ACC112 (cell line): ENCODE results near the gene REC8.

Experiments
- H2AFZ ChIP-seq: fragments of 200-600 bp; sonication (generic); one replicate; pipeline ENCODE4 v1.6.0; 2017; ENCODE audit warnings: antibody characterized with exemption, low read length; ENCODE audit not compliant: unreplicated experiment
- H3K27ac ChIP-seq: fragments of 200-600 bp; sonication (generic); 2 replicates; pipeline ENCODE4 v1.5.1; 2014; ENCODE audit warnings: low read depth, mild to moderate bottlenecking, antibody characterized with exemption, low read length, moderate library complexity
- H3K27me3 ChIP-seq: fragments of 200-600 bp; sonication (generic); 2 replicates; pipeline ENCODE4 v1.6.1; 2014; ENCODE audit warnings: mild to moderate bottlenecking, antibody characterized with exemption, low read length, moderate library complexity, mixed read lengths; ENCODE audit not compliant: insufficient read depth
- H3K36me3 ChIP-seq: fragments of 200-600 bp; sonication (generic); 2 replicates; pipeline ENCODE4 v1.6.1; 2016; ENCODE audit warnings: mild to moderate bottlenecking, antibody characterized with exemption, low read length, moderate library complexity, mixed read lengths; ENCODE audit not compliant: insufficient read depth
- H3K4me1 ChIP-seq: fragments of 200-600 bp; sonication (generic); one replicate; pipeline ENCODE4 v1.6.1; 2016; ENCODE audit warnings: low read length, mixed read lengths; ENCODE audit not compliant: insufficient read depth, unreplicated experiment, control insufficient read depth
- H3K4me3 ChIP-seq: fragments of 200-600 bp; sonication (generic); 2 replicates; pipeline ENCODE4 v1.5.1; 2014; ENCODE audit warnings: mild to moderate bottlenecking, low read depth, low read length
- H3K79me2 ChIP-seq: fragments of 200-600 bp; sonication (generic); one replicate; pipeline ENCODE4 v1.6.0; 2016; ENCODE audit warnings: low read length; ENCODE audit not compliant: control insufficient read depth, unreplicated experiment, insufficient read depth

Gene REC8

GRCh38 chr14:24139272-24139934 is 32.5 kb upstream of the REC8 start:
- H3K79me2 ChIP-seq: peaks cover 53% of the 10 kb centered on the region
- peaks cover 21% of the 10 kb centered on the region for H3K36me3 ChIP-seq
- H3K27ac ChIP-seq: no peak overlapping the region
- H2AFZ ChIP-seq: no peak overlapping the region
- peak overlapping the region; percentile 94 for H3K4me3 ChIP-seq
- H3K4me1 ChIP-seq: peaks cover 48% of the 10 kb centered on the region
- no peaks in the 10 kb centered on the region for H3K27me3 ChIP-seq

- Histone ChIP-seq H3K4me3 (peak within 1 kb of the TSS; percentile 94), H3K4me1 (peaks cover 60% of the 10 kb centered on the region), H3K27ac (peak within 1 kb of the TSS; percentile 60), H3K27me3 (no peaks in the 10 kb centered on the region), H3K36me3 (peaks cover 26% of the 10 kb centered on the region), H3K79me2 (peaks cover 69% of the 10 kb centered on the region), H2AFZ (peak within 1 kb of the TSS; percentile 57)
These were observed 30.6 kb upstream of the REC8 start, which contains the start of gene EMC9 for GRCh38 chr14:24141097-24141880. TSS of gene EMC9 (minus strand) at chr14:24141591. CDS start at chr14:24141304, 287 bp downstream.

- Histone ChIP-seq H3K27ac (peak overlapping the region; percentile 68), H3K79me2 (peaks cover 60% of the 10 kb centered on the region), H2AFZ (no peak overlapping the region), H3K36me3 (peaks cover 26% of the 10 kb centered on the region), H3K4me1 (peaks cover 48% of the 10 kb centered on the region), H3K27me3 (no peaks in the 10 kb centered on the region), H3K4me3 (peak overlapping the region; percentile 40)
These were observed 28.4 kb upstream of the REC8 start for GRCh38 chr14:24143511-24143910.

- Histone ChIP-seq H3K79me2 (peaks cover 59% of the 10 kb centered on the region), H3K4me1 (peaks cover 41% of the 10 kb centered on the region), H3K27ac (peak overlapping the region; percentile 68; the same call in 1 of the 2 replicates)
These were observed 27.4 kb upstream of the REC8 start for GRCh38 chr14:24144451-24144850.

GRCh38 chr14:24145219-24145618 is 26.7 kb upstream of the REC8 start:
- peak overlapping the region; percentile 92 for H3K4me3 ChIP-seq
- H3K79me2 ChIP-seq: peaks cover 61% of the 10 kb centered on the region
- peaks cover 37% of the 10 kb centered on the region for H3K4me1 ChIP-seq
- H3K27ac ChIP-seq: peak overlapping the region; percentile 86
- no peak overlapping the region for H2AFZ ChIP-seq
- no peaks in the 10 kb centered on the region for H3K27me3 ChIP-seq
- peaks cover 26% of the 10 kb centered on the region for H3K36me3 ChIP-seq

More at GRCh38 chr14:24144451-24144850, 27.4 kb upstream of the REC8 start:
- peak overlapping the region; percentile 92 for H3K4me3 ChIP-seq
- H3K27me3 ChIP-seq: no peaks in the 10 kb centered on the region
- no peak overlapping the region for H2AFZ ChIP-seq
- H3K36me3 ChIP-seq: peaks cover 23% of the 10 kb centered on the region

- H3K4me3 ChIP-seq: peak overlapping the region; percentile 92
- peaks cover 37% of the 10 kb centered on the region for H3K4me1 ChIP-seq
- H3K27me3 ChIP-seq: no peaks in the 10 kb centered on the region
- H3K36me3 ChIP-seq: peaks cover 26% of the 10 kb centered on the region
- peak overlapping the region; percentile 86 for H3K27ac ChIP-seq
- H2AFZ ChIP-seq: peak overlapping the region; percentile 48
- H3K79me2 ChIP-seq: peaks cover 57% of the 10 kb centered on the region
These were observed 26.0 kb upstream of the REC8 start for GRCh38 chr14:24145690-24146452.

- H2AFZ ChIP-seq: peak within 1 kb of the TSS; percentile 72
- H3K36me3 ChIP-seq: peaks cover 33% of the 10 kb centered on the region
- H3K79me2 ChIP-seq: peaks cover 54% of the 10 kb centered on the region
These were observed 25.4 kb upstream of the REC8 start, which contains the start of gene PSME2 for GRCh38 chr14:24146453-24146977. TSS of gene PSME2 (minus strand) at chr14:24146610. CDS start at chr14:24146581, 29 bp downstream.

GRCh38 chr14:24146978-24147760 is 24.7 kb upstream of the REC8 start, which contains the start of gene RNF31:
TSS of gene RNF31 (plus strand) at chr14:24147498. CDS start at chr14:24147699, 201 bp downstream.
- H3K4me1 ChIP-seq: peaks cover 37% of the 10 kb centered on the region
- peaks cover 54% of the 10 kb centered on the region for H3K79me2 ChIP-seq
- peak within 1 kb of the TSS; percentile 72 for H2AFZ ChIP-seq
- H3K36me3 ChIP-seq: peaks cover 39% of the 10 kb centered on the region
- no peaks in the 10 kb centered on the region for H3K27me3 ChIP-seq
- H3K4me3 ChIP-seq: peak within 1 kb of the TSS; percentile 92
- H3K27ac ChIP-seq: peak within 1 kb of the TSS; percentile 86

More at GRCh38 chr14:24146453-24146977, 25.4 kb upstream of the REC8 start, which contains the start of gene PSME2:
- Histone ChIP-seq H3K4me1 (peaks cover 37% of the 10 kb centered on the region), H3K27ac (peak within 1 kb of the TSS; percentile 86), H3K4me3 (peak within 1 kb of the TSS; percentile 92), H3K27me3 (no peaks in the 10 kb centered on the region)

- Histone ChIP-seq H3K79me2 (peaks cover 54% of the 10 kb centered on the region), H3K27ac (0 out of 2 replicates have a peak overlapping the region, but pooled peaks have one; percentile 6), H3K36me3 (peaks cover 35% of the 10 kb centered on the region), H3K4me1 (peaks cover 34% of the 10 kb centered on the region), H3K27me3 (no peaks in the 10 kb centered on the region), H3K4me3 (peak overlapping the region; percentile 92), H2AFZ (no peak overlapping the region)
These were observed 24.0 kb upstream of the REC8 start for GRCh38 chr14:24147761-24148428.
